ENCODE results near the gene FCER2. TPM values are rescaled to one million over a fixed set of nuclear protein-coding genes. Genes with fewer than 3 reads are reported as not detected.

Gene FCER2
- total RNA-seq, 2 experiments from 2014 or later, result 3.3 to 4.6 TPM

GRCh38 chr19:7729211-7729610, 27.3 kb upstream of the FCER2 start:
- ChIA-PET POLR2A (no interaction called here), CTCF (ENCODE audit: unreplicated experiment) (no interaction called here)
- no TSS peak for BruUV-seq (replicated peaks)
- no peak for DNase-seq (ENCODE audit: low spot score)
- H4K20me1 ChIP-seq (ENCODE audit: insufficient read depth, low read length), result no peaks in the 10 kb centered on the region
- no peaks in the 10 kb centered on the region for H3K9me2 ChIP-seq (ENCODE audit: insufficient read depth, low read length)
- H3K79me2 ChIP-seq (ENCODE audit: insufficient read depth, low read depth, low read length), result no peaks in the 10 kb centered on the region
- H3K4me3 ChIP-seq (ENCODE audit: low read depth, low read length, poor library complexity, severe bottlenecking), result no peak overlapping the region
- H3K27ac ChIP-seq (ENCODE audit: low read depth, low read length, poor library complexity, severe bottlenecking), result no peak overlapping the region
- intact Hi-C loops (cut with micrococcal nuclease; ENCODE audit: unreplicated experiment), result no loop called here
- H3K9me3 ChIP-seq (ENCODE audit: low read length), result no peaks in the 10 kb centered on the region
- TF ChIP-seq CTCF (conservative IDR thresholded peaks at IDR 0.05; ENCODE audit: low read length), result no peak
- TF ChIP-seq EZH2phosphoT487 (IDR thresholded peaks at IDR 0.05; ENCODE audit: borderline replicate concordance, low read depth, low read length), result no peak
- H3K4me1 ChIP-seq (ENCODE audit: insufficient read depth, low read length, poor library complexity, severe bottlenecking), result no peaks in the 10 kb centered on the region
- H3K4me2 ChIP-seq (ENCODE audit: low read length), result no peak overlapping the region
- H3K36me3 ChIP-seq (ENCODE audit: insufficient read depth, low read length), result no peaks in the 10 kb centered on the region
- no peak overlapping the region for H2AFZ ChIP-seq (ENCODE audit: low read length)

GRCh38 chr19:7725791-7726190, 23.9 kb upstream of the FCER2 start:
- Histone ChIP-seq H3K79me2 (ENCODE audit: insufficient read depth, low read depth, low read length) (no peaks in the 10 kb centered on the region), H2AFZ (ENCODE audit: low read length) (no peak overlapping the region), H3K36me3 (ENCODE audit: insufficient read depth, low read length) (no peaks in the 10 kb centered on the region), H3K9me2 (ENCODE audit: insufficient read depth, low read length) (no peaks in the 10 kb centered on the region), H3K27ac (ENCODE audit: low read depth, low read length, poor library complexity, severe bottlenecking) (no peak overlapping the region), H3K4me2 (ENCODE audit: low read length) (no peak overlapping the region), H3K9me3 (ENCODE audit: low read length) (no peaks in the 10 kb centered on the region), H3K4me1 (ENCODE audit: insufficient read depth, low read length, poor library complexity, severe bottlenecking) (peaks cover 4% of the 10 kb centered on the region), H3K4me3 (ENCODE audit: low read depth, low read length, poor library complexity, severe bottlenecking) (no peak overlapping the region), H4K20me1 (ENCODE audit: insufficient read depth, low read length) (no peaks in the 10 kb centered on the region)
- CTCF ChIA-PET (ENCODE audit: unreplicated experiment), result no interaction called here
- BruUV-seq (replicated peaks), result no TSS peak
- intact Hi-C loops (cut with micrococcal nuclease; ENCODE audit: unreplicated experiment), result no loop called here
- no peak for DNase-seq (ENCODE audit: low spot score)
- TF ChIP-seq CTCF (conservative IDR thresholded peaks at IDR 0.05; ENCODE audit: low read length), result no peak
- TF ChIP-seq EZH2phosphoT487 (IDR thresholded peaks at IDR 0.05; ENCODE audit: borderline replicate concordance, low read depth, low read length), result no peak
- POLR2A ChIA-PET, result interaction anchor here (0.6 to 0.7 kb wide), 3 partner anchors 20 to 680 kb away, joined by 3 read pairs; no protein-coding TSS in a partner anchor

- Histone ChIP-seq H2AFZ (ENCODE audit: low read length) (no peak overlapping the region), H3K4me1 (ENCODE audit: insufficient read depth, low read length, poor library complexity, severe bottlenecking) (peaks cover 12% of the 10 kb centered on the region), H3K36me3 (ENCODE audit: insufficient read depth, low read length) (no peaks in the 10 kb centered on the region), H3K9me2 (ENCODE audit: insufficient read depth, low read length) (no peaks in the 10 kb centered on the region), H3K4me3 (ENCODE audit: low read depth, low read length, poor library complexity, severe bottlenecking) (no peak overlapping the region), H4K20me1 (ENCODE audit: insufficient read depth, low read length) (no peaks in the 10 kb centered on the region), H3K79me2 (ENCODE audit: insufficient read depth, low read depth, low read length) (no peaks in the 10 kb centered on the region), H3K4me2 (ENCODE audit: low read length) (no peak overlapping the region), H3K27ac (ENCODE audit: low read depth, low read length, poor library complexity, severe bottlenecking) (no peak overlapping the region), H3K9me3 (ENCODE audit: low read length) (no peaks in the 10 kb centered on the region)
- TF ChIP-seq EZH2phosphoT487 (IDR thresholded peaks at IDR 0.05; ENCODE audit: borderline replicate concordance, low read depth, low read length) (no peak), CTCF (conservative IDR thresholded peaks at IDR 0.05; ENCODE audit: low read length) (no peak)
- intact Hi-C loops (cut with micrococcal nuclease; ENCODE audit: unreplicated experiment), result no loop called here
- BruUV-seq (replicated peaks), result no TSS peak
- DNase-seq (ENCODE audit: low spot score), result no peak
- POLR2A ChIA-PET, result interaction anchor here (0.6 kb wide), 1 partner anchor 11 kb away, joined by 3 read pairs; no protein-coding TSS in a partner anchor
- CTCF ChIA-PET (ENCODE audit: unreplicated experiment), result no interaction called here
These were observed 20.3 kb upstream of the FCER2 start for GRCh38 chr19:7722231-7722651.

All from OCI-LY7 (cell line).